Lower leg skin (tissue), 4 donors: ENCODE measurements around the gene VEZF1. TPM values are rescaled to one million over a fixed set of nuclear protein-coding genes. Genes with fewer than 3 reads are reported as not detected.
"Not testable (repeated sequence)": the region's sequence is repeated elsewhere in the genome, so short reads cannot be mapped to it uniquely, and the experiment has no call there.

Source experiments
- DNase-seq, 2 donors: peaks; one replicate each; pipeline ENCODE4 v3.0.0-alpha.2; 2019; ENCODE audit warnings: low spot score in 2 of 2
- H3K4me3 ChIP-seq: fragments of 200-600 bp; sonication (generic); 2 replicates; pipeline ENCODE4 v1.5.1; 2017; ENCODE audit warnings: mild to moderate bottlenecking, low read depth; ENCODE audit not compliant: poor library complexity, severe bottlenecking
- POLR2A ChIP-seq, 2 donors: fragments of 450-650 bp; IDR thresholded peaks; one replicate each; pipeline ENCODE4 v1.6.1; 2016 to 2017; ENCODE audit warnings: antibody characterized with exemption in 2 of 2, mild to moderate bottlenecking in 1 of 2, moderate library complexity in 1 of 2
- WGBS, 2 donors: methylation state at CpG; one replicate each; pipeline ENCODE4 v1.1.5; 2018; 5-methylcytosine and 5-hydroxymethylcytosine counted together
- intact Hi-C: fragments of 100-400 bp; cut with DNase I; formaldehyde crosslinking; loops from one replicate; pipeline ENCODE4 v1.15.0; 2023; ENCODE audit warnings: low total_unique reads
- total RNA-seq, 4 donors: library from RNA; depleted of rRNA; stranded (reverse); fragments of >200 nt; gene quantifications; one replicate each; pipeline ENCODE4 v1.1.0, GENCODE V29; 2016
- TF ChIP-seq, protein P1 (sequence below), 3 donors: fragments of 450-650 bp; IDR thresholded peaks; one replicate each; pipeline ENCODE4 v1.5.1; 2016; ENCODE audit warnings: antibody characterized with exemption in 3 of 3, mild to moderate bottlenecking in 3 of 3, moderate library complexity in 2 of 3

VEZF1 gene
- total RNA-seq, 4 donors from 2014 or later = 30.3 to 56.1 (median 46.6) TPM

DNA sequence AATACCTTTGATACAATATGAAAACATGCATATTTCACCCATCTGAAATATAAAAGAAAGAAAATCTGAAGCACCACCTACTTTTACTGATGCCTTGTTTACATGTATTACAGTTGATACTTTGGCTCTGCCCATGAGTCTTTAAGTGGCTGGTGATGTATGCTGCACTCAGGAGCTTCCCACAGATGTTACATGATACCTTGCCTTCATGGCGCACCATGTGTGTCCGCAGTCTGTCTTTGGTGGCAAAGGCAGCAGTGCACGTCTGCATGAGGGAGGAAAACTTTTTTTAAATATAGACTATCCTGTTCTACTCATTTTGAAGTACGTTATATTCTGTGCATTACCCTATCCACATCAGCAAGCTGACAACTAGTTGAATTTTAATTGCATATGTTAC lies 7.5 kb downstream of the VEZF1 start:
- DNase-seq = peak in 1 of 2 donors; percentile 39
- TF ChIP-seq POLR2A (IDR thresholded peaks at IDR 0.05) = no peak
- TF ChIP-seq, protein P1, sequence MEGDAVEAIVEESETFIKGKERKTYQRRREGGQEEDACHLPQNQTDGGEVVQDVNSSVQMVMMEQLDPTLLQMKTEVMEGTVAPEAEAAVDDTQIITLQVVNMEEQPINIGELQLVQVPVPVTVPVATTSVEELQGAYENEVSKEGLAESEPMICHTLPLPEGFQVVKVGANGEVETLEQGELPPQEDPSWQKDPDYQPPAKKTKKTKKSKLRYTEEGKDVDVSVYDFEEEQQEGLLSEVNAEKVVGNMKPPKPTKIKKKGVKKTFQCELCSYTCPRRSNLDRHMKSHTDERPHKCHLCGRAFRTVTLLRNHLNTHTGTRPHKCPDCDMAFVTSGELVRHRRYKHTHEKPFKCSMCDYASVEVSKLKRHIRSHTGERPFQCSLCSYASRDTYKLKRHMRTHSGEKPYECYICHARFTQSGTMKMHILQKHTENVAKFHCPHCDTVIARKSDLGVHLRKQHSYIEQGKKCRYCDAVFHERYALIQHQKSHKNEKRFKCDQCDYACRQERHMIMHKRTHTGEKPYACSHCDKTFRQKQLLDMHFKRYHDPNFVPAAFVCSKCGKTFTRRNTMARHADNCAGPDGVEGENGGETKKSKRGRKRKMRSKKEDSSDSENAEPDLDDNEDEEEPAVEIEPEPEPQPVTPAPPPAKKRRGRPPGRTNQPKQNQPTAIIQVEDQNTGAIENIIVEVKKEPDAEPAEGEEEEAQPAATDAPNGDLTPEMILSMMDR (IDR thresholded peaks at IDR 0.05) = no peak
- no peak overlapping the region for H3K4me3 ChIP-seq
- WGBS, 2 donors = 84 to 88% methylated on average over 4 of the region's 4 CpGs
- intact Hi-C loops = no loop called here

DNA sequence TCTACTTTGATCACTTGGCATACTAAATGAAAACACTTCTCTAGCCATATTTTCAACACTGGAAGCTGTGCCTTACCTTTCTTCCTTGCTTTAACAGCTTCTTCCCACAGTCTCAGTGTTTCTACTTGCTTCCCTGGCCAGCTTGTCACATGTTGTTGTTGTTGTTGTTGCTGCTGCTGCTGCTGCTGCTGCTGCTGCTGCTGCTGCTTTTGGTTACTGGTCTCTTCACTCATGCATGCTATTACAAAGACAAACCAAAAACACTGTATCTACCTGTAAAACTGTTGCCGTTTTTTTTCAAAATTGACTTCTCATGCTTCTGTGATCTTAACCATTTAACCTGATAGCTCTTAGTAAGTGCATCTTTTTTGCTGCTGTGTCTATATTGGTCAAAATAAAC lies 9.0 kb downstream of the VEZF1 start:
- 75 to 76% methylated on average over 1 of the region's 1 CpG for WGBS, 2 donors
- intact Hi-C loops = no loop called here
- TF ChIP-seq POLR2A (IDR thresholded peaks at IDR 0.05) = no peak
- TF ChIP-seq, protein P1 (IDR thresholded peaks at IDR 0.05) = no peak
- peak in 1 of 2 donors; percentile 3 for DNase-seq
- H3K4me3 ChIP-seq = no peak overlapping the region

DNA sequence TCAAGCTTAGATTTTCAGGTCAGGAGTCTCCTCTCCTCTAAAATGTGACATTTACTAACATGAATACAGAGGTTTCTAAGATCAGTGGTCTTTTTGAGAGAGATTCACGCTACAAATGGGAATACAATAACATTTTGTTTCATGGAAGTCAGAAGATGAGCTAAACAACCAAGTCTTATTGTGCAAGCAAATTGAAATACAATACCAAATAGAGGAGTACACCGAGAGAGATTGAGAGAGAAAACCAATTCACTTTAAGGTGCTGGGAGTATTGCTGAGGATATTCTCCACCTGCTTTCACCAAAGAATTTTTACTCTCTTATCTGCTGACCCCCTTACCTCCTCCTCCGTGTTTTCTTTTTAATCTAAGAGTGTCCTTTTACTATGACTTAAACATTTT lies 11.5 kb downstream of the VEZF1 start:
- WGBS, 2 donors = 89 to 94% methylated on average over 3 of the region's 3 CpGs
- no peak for DNase-seq
- intact Hi-C loops = no loop called here
- H3K4me3 ChIP-seq = no peak overlapping the region
- TF ChIP-seq POLR2A (IDR thresholded peaks at IDR 0.05) = no peak
- TF ChIP-seq, protein P1 (IDR thresholded peaks at IDR 0.05) = no peak

DNA sequence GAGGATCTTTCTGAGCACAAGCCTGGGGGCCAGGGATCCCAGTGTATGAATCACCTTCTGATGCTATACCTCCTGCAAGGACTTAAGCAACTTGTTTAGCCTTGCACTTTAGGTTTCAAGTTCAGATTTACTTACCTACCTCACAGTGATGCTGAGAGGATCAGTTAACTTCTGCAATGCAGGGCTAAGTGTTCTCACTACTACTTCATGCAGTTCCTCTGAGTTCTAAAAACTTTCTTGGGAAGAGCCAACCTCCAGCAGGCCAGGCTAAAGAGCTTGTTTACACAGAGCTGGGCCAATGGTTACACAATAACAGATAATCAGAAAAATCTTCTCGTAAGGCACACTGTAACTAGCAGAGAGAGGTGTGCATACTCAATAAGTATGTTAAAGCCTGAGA lies 13.0 kb downstream of the VEZF1 start:
- no peak for DNase-seq
- TF ChIP-seq POLR2A (IDR thresholded peaks at IDR 0.05) = no peak
- TF ChIP-seq, protein P1 (IDR thresholded peaks at IDR 0.05) = no peak
- whole genome bisulfite sequencing, 2 donors = 36 to 46% methylated on average over 1 of the region's 1 CpG
- intact Hi-C loops = no loop called here
- H3K4me3 ChIP-seq = no peak overlapping the region

DNA sequence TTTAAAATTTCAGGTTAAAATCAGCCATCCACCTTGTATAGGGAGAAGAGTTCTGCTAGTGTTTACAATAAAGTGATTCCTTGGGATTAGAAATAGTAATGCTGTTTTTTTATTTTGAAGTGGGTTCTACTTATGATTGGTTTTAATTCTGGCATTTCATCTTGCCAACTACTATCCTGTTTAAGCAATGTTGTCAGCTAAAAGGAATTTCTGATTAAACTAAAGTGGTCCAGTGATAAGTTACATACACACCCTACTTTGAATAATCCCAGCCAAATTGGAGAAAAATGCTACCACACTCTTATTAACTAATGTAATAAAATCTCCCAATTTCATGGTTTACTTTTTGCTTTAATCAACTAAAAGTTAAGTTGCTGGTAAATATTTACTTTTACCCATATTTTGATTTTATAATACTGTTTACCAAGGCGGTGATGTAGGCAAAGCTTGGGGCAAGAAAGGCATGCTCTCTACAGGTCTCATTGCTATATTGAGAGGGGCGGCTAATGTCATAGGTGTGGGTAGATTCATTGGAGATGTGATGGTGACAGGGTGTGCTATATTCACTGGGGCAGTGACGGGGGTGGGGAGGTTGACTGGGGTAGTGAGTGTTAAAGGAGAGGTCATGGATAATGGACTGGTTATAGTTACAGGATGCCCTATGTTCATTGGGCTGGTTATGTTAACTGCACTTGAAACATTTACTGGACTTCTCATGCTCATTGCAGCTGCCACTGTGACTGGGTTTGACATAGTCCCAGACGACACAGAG lies 13.8 kb downstream of the VEZF1 start:
- peak in 1 of 2 donors; percentile 49 for DNase-seq
- intact Hi-C loops, H3K4me3 ChIP-seq: not testable (repeated sequence)
- WGBS, 2 donors = 89 to 93% methylated on average over 4 of the region's 4 CpGs

DNA sequence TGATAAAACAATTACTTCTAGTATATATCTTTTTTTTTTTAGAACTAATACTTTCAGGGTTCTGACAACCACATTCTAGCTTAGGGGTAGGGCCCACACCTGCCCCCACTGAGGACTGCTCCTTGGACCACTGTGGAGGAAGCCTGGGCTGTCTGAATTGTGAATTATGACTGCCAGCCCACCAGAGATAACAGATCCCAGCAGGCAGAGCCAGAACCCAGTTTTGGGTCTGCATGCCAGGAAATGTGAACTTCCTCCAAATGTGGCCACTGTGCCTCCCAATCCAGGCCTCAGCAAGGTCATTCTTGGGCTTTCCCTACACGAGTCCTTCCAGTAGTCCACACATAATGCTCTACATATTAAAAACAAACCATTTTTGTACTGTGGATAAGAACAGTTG lies 15.9 kb downstream of the VEZF1 start:
- intact Hi-C loops = no loop called here
- 50 to 64% methylated on average over 1 of the region's 1 CpG for WGBS, 2 donors
- TF ChIP-seq POLR2A (IDR thresholded peaks at IDR 0.05) = no peak
- TF ChIP-seq, protein P1 (IDR thresholded peaks at IDR 0.05) = no peak
- DNase-seq = peak in 1 of 2 donors; percentile 60
- no peak overlapping the region for H3K4me3 ChIP-seq
